K562 (cell line): ENCODE measurements around the gene AP1M2. TPM values are rescaled to one million over a fixed set of nuclear protein-coding genes. Genes with fewer than 3 reads are reported as not detected.

Experiments
- ARID4B ChIP-seq: sonication (generic); formaldehyde crosslinking; IDR thresholded peaks from 2 replicates; pipeline ENCODE4 v1.8.0; 2022; ENCODE audit warnings: mild to moderate bottlenecking, missing genetic modification reagents
- HDAC8 ChIP-seq: fragments of 450-650 bp; IDR thresholded peaks from 2 replicates; pipeline ENCODE4 v1.6.1; 2016; ENCODE audit warnings: mild to moderate bottlenecking, missing genetic modification characterization, moderate library complexity, missing compliant biosample characterization
- JUNB ChIP-seq: fragments of 450-650 bp; formaldehyde crosslinking; conservative IDR thresholded peaks from 2 replicates; pipeline ENCODE4 v1.4.0; 2020; ENCODE audit warnings: mild to moderate bottlenecking
- KLF13 ChIP-seq: fragments of 450-650 bp; IDR thresholded peaks from 2 replicates; pipeline ENCODE4 v1.6.1; 2016; ENCODE audit warnings: missing genetic modification characterization, low read depth, mild to moderate bottlenecking, missing compliant biosample characterization, moderate library complexity, borderline replicate concordance
- MTA1 ChIP-seq: fragments of 450-650 bp; IDR thresholded peaks from 2 replicates; pipeline ENCODE4 v1.6.1; 2017; ENCODE audit warnings: borderline replicate concordance
- NCOA6 ChIP-seq: fragments of 450-650 bp; IDR thresholded peaks from 2 replicates; pipeline ENCODE4 v1.6.1; 2017; ENCODE audit warnings: mild to moderate bottlenecking
- SIN3B ChIP-seq: fragments of 450-650 bp; IDR thresholded peaks from 2 replicates; pipeline ENCODE4 v1.6.1; 2017; ENCODE audit warnings: low read depth, mild to moderate bottlenecking, moderate library complexity
- SIRT6 ChIP-seq: IDR thresholded peaks from one replicate; pipeline ENCODE4 v1.6.1; 2012; ENCODE audit warnings: low read depth, mild to moderate bottlenecking, control low read depth, inconsistent platforms, low read length, moderate library complexity
- THRA ChIP-seq: fragments of 450-650 bp; IDR thresholded peaks from 2 replicates; pipeline ENCODE4 v1.6.1; 2017; ENCODE audit warnings: mild to moderate bottlenecking, moderate library complexity
- ZBTB40 ChIP-seq, 2 experiments: fragments of 450-650 bp in 1 of 2; sonication (generic) in 1 of 2; formaldehyde crosslinking in 1 of 2; IDR thresholded peaks; 2 replicates each; pipeline versions ENCODE4 v1.7.1 to v1.9.0; 2016 to 2022; ENCODE audit warnings: inconsistent platforms in 1 of 2, mild to moderate bottlenecking in 1 of 2, missing genetic modification reagents in 1 of 2
- ZNF311 ChIP-seq: fragments of 250-450 bp; sonication (Bioruptor Pico); IDR thresholded peaks from 2 replicates; pipeline ENCODE4 v1.4.0; 2020; ENCODE audit warnings: mild to moderate bottlenecking, moderate library complexity
- ZSCAN32 ChIP-seq: fragments of 450-650 bp; formaldehyde crosslinking; IDR thresholded peaks from 2 replicates; pipeline ENCODE4 v1.4.0; 2020; ENCODE audit warnings: mild to moderate bottlenecking, moderate library complexity
- polyA plus RNA-seq, 8 experiments: library from polyadenylated mRNA; depleted of rRNA in 4 of 8; stranded (reverse) in 5 of 8; unstranded in 3 of 8; fragments of >200 nt; fragmentation: Nextera tagmentation in 2 of 8; fragmentation: Illumina TruSeq in 1 of 8; extraction: Ambion mirVana in 2 of 8; extraction: Trizol in 1 of 8; gene quantifications; 2 replicates each; pipeline versions ENCODE4 v1.2.1 to v1.2.3, GENCODE V29; 2011 to 2014; ENCODE audit warnings: inconsistent platforms in 1 of 8, missing spikeins in 1 of 8
- total RNA-seq, 7 experiments: library from RNA; depleted of rRNA in 6 of 7; stranded (reverse); fragments of >200 nt in 6 of 7; fragmentation: Illumina TruSeq in 2 of 7; extraction: Trizol in 2 of 7; gene quantifications; 2 replicates each; pipeline versions ENCODE4 v1.2.1 to v1.2.3, GENCODE V29; 2011 to 2021; ENCODE audit warnings: low replicate concordance in 1 of 7

The AP1M2 gene
- total and polyA plus RNA-seq, 9 of the 15 experiments (the other 6 are each of a cell fraction or from before 2014, with no cell fraction given): 0.33 to 1.4 (median 0.89) TPM; not detected in 1

GRCh38 chr19:10568826-10569651 is 18.1 kb downstream of the AP1M2 start, which contains the start of gene CDKN2D (continued):
- TF ChIP-seq ZBTB40 (IDR thresholded peaks at IDR 0.05) (no peak), ZBTB40 (CRISPR knock-in tag; IDR thresholded peaks at IDR 0.05) (no peak), ZSCAN32 (no peak), KLF13 (tag) (no peak), ZNF311 (CRISPR knock-in tag) (no peak), HDAC8 (tag) (peak; percentile 65; the same call in 1 of the 2 replicates), SIN3B (peak; percentile 43; the same call in 1 of the 2 replicates), SIRT6 (no peak), JUNB (CRISPR knock-in tag) (no peak), MTA1 (no peak), THRA (no peak), ARID4B (CRISPR knock-in tag) (no peak; the same call in 1 of the 2 replicates), NCOA6 (peak; percentile 87)
